WTC11 (cell line): ENCODE data around the gene IGSF6. TPM values are rescaled to one million over a fixed set of nuclear protein-coding genes. Genes with fewer than 3 reads are reported as not detected.

Experiments
- ATAC-seq: fragments of 200-7000 bp; cut with Tn5 transposase; 2 replicates; pipeline ENCODE4 v1.10.0; 2021; ENCODE audit warnings: mild to moderate bottlenecking, moderate library complexity
- CTCF ChIA-PET: fragments of 300-600 bp; sonication (Branson Sonifier 250); formaldehyde crosslinking; loops from one replicate; lab custom pipeline; 2021; ENCODE audit warnings: antibody characterized with exemption; lab: Charles Lee
- POLR2A ChIA-PET: fragments of 350-600 bp; sonication (Branson Sonifier 250); formaldehyde crosslinking; loops from one replicate; lab custom pipeline; 2021; ENCODE audit warnings: antibody characterized with exemption; lab: Charles Lee
- DNase-seq: peaks from one replicate; pipeline ENCODE4 v3.0.0; 2021; ENCODE audit warnings: low spot score
- H3K27ac Mint-ChIP-seq: 2 replicates; pipeline ENCODE4 v1.8.0; 2021; ENCODE audit warnings: mixed read lengths
- H3K27me3 Mint-ChIP-seq: 2 replicates; pipeline ENCODE4 v1.8.0; 2021; ENCODE audit warnings: low read depth, mild to moderate bottlenecking, moderate library complexity, mixed read lengths
- H3K36me3 Mint-ChIP-seq: 2 replicates; pipeline ENCODE4 v1.8.0; 2021; ENCODE audit warnings: mixed read lengths
- H3K4me1 Mint-ChIP-seq: 2 replicates; pipeline ENCODE4 v1.8.0; 2022; ENCODE audit warnings: mixed read lengths
- H3K4me3 Mint-ChIP-seq: 2 replicates; pipeline ENCODE4 v1.8.0; 2021; ENCODE audit warnings: mild to moderate bottlenecking, moderate library complexity, mixed read lengths
- H3K9me3 Mint-ChIP-seq: 2 replicates; pipeline ENCODE4 v1.8.0; 2021; ENCODE audit warnings: mixed read lengths
- FOXJ3 ChIP-seq: sonication (generic); formaldehyde crosslinking; IDR thresholded peaks from 2 replicates; pipeline ENCODE4 v1.9.0; 2021; ENCODE audit warnings: missing genetic modification reagents, mild to moderate bottlenecking, borderline replicate concordance
- IRF2 ChIP-seq: sonication (generic); formaldehyde crosslinking; IDR thresholded peaks from 2 replicates; pipeline ENCODE4 v1.8.0; 2022; ENCODE audit warnings: low read depth, missing genetic modification reagents, borderline replicate concordance
- JUN ChIP-seq: sonication (generic); formaldehyde crosslinking; IDR thresholded peaks from 2 replicates; pipeline ENCODE4 v1.8.0; 2023; ENCODE audit warnings: mild to moderate bottlenecking, missing genetic modification reagents
- KAT7 ChIP-seq: sonication (generic); formaldehyde crosslinking; IDR thresholded peaks from 2 replicates; pipeline ENCODE4 v1.8.1; 2023; ENCODE audit warnings: missing genetic modification reagents, mild to moderate bottlenecking, borderline replicate concordance
- ZNF121 ChIP-seq: sonication (generic); formaldehyde crosslinking; IDR thresholded peaks from 2 replicates; pipeline ENCODE4 v1.8.0; 2023; ENCODE audit warnings: missing genetic modification reagents
- ZNF396 ChIP-seq: fragments of 250-450 bp; sonication (Bioruptor Pico); IDR thresholded peaks from 2 replicates; pipeline ENCODE4 v1.8.0; 2021; ENCODE audit warnings: mild to moderate bottlenecking, moderate library complexity, borderline replicate concordance
- total RNA-seq: library from RNA; stranded (reverse); gene quantifications from 3 replicates; pipeline ENCODE4 v1.2.3, GENCODE V29; 2021
- TF ChIP-seq, protein P1 (sequence below): sonication (generic); formaldehyde crosslinking; IDR thresholded peaks from 2 replicates; pipeline ENCODE4 v1.8.1; 2023; ENCODE audit warnings: mild to moderate bottlenecking, missing genetic modification reagents
- TF ChIP-seq, protein P2 (sequence below): fragments of 250-450 bp; sonication (Bioruptor Pico); IDR thresholded peaks from 2 replicates; pipeline ENCODE4 v1.9.0; 2021; ENCODE audit warnings: mild to moderate bottlenecking, borderline replicate concordance
- TF ChIP-seq, protein P3 (sequence below): sonication (generic); formaldehyde crosslinking; conservative IDR thresholded peaks from 2 replicates; pipeline ENCODE4 v1.8.1; 2023; ENCODE audit warnings: mild to moderate bottlenecking, low read depth, missing genetic modification reagents, moderate library complexity
- TF ChIP-seq, protein P4 (sequence below): fragments of 250-450 bp; sonication (Bioruptor Pico); IDR thresholded peaks from 2 replicates; pipeline ENCODE4 v1.9.0; 2021; ENCODE audit warnings: mild to moderate bottlenecking

Gene IGSF6
- total RNA-seq, 1 experiment from 2014 or later, result not detected

DNA sequence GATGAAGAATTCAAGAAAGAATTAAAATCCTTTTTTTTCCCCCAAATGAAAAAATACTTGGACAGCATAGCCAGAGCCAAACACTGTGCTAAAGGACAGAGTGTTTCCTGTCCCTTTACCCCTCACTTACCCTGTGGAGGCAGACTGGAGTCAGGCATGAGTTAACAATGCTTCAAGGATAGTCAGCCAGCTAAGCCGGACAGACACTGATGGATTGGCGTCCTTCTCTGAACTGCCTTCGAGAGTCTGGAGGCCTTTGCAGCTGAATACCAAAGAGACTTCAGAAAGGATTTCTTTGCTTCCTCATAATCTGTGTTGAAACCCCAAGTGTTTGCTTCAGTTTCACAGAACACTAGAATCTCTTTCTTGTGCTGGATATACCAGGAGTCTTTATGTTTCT, 48.5 kb downstream of the IGSF6 start:
- H3K27ac Mint-ChIP-seq, result no peak overlapping the region
- ATAC-seq (no peak), DNase-seq (no peak)
- POLR2A ChIA-PET, result no interaction called here
- CTCF ChIA-PET, result interaction anchor here (0.9 to 1.1 kb wide), 3 partner anchors 53 to 93 kb away, joined by 3 read pairs; no protein-coding TSS in a partner anchor
- TF ChIP-seq FOXJ3 (CRISPR knock-in tag), result no peak
- TF ChIP-seq, protein P1, sequence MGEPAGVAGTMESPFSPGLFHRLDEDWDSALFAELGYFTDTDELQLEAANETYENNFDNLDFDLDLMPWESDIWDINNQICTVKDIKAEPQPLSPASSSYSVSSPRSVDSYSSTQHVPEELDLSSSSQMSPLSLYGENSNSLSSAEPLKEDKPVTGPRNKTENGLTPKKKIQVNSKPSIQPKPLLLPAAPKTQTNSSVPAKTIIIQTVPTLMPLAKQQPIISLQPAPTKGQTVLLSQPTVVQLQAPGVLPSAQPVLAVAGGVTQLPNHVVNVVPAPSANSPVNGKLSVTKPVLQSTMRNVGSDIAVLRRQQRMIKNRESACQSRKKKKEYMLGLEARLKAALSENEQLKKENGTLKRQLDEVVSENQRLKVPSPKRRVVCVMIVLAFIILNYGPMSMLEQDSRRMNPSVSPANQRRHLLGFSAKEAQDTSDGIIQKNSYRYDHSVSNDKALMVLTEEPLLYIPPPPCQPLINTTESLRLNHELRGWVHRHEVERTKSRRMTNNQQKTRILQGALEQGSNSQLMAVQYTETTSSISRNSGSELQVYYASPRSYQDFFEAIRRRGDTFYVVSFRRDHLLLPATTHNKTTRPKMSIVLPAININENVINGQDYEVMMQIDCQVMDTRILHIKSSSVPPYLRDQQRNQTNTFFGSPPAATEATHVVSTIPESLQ (CRISPR knock-in tag), result no peak
- no peaks in the 10 kb centered on the region for H3K36me3 Mint-ChIP-seq
- peaks cover 27% of the 10 kb centered on the region for H3K4me1 Mint-ChIP-seq
- no peaks in the 10 kb centered on the region for H3K9me3 Mint-ChIP-seq
- no peak overlapping the region for H3K4me3 Mint-ChIP-seq
- H3K27me3 Mint-ChIP-seq, result no peaks in the 10 kb centered on the region

DNA sequence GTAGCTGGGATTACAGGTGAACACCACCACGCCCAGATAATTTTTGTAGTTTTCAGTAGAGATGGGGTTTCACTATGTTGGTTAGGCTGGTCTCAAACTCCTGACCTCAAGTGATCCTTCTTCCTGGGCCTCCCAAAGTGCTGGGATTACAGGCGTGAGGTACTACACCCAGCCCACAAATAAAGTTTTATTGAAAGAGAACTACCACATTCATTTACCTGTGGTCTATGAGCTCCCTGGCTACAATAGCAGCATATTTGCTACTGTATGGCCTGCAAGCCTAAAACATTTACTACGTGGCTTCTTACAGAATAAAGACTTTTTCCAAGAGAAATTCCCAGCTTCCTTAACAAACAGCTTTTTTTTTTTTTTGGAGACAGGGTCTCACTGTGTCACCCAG, 49.6 kb downstream of the IGSF6 start:
- DNase-seq (no peak), ATAC-seq (no peak)
- CTCF ChIA-PET, result no interaction called here
- no peak overlapping the region for H3K27ac Mint-ChIP-seq
- POLR2A ChIA-PET, result no interaction called here
- H3K27me3 Mint-ChIP-seq, result no peaks in the 10 kb centered on the region
- H3K4me1 Mint-ChIP-seq, result peaks cover 22% of the 10 kb centered on the region
- no peak overlapping the region for H3K4me3 Mint-ChIP-seq
- no peaks in the 10 kb centered on the region for H3K36me3 Mint-ChIP-seq
- no peak for TF ChIP-seq IRF2 (CRISPR knock-in tag)
- TF ChIP-seq ZNF396, result no peak
- no peak for TF ChIP-seq JUN (CRISPR knock-in tag)
- TF ChIP-seq, protein P2, sequence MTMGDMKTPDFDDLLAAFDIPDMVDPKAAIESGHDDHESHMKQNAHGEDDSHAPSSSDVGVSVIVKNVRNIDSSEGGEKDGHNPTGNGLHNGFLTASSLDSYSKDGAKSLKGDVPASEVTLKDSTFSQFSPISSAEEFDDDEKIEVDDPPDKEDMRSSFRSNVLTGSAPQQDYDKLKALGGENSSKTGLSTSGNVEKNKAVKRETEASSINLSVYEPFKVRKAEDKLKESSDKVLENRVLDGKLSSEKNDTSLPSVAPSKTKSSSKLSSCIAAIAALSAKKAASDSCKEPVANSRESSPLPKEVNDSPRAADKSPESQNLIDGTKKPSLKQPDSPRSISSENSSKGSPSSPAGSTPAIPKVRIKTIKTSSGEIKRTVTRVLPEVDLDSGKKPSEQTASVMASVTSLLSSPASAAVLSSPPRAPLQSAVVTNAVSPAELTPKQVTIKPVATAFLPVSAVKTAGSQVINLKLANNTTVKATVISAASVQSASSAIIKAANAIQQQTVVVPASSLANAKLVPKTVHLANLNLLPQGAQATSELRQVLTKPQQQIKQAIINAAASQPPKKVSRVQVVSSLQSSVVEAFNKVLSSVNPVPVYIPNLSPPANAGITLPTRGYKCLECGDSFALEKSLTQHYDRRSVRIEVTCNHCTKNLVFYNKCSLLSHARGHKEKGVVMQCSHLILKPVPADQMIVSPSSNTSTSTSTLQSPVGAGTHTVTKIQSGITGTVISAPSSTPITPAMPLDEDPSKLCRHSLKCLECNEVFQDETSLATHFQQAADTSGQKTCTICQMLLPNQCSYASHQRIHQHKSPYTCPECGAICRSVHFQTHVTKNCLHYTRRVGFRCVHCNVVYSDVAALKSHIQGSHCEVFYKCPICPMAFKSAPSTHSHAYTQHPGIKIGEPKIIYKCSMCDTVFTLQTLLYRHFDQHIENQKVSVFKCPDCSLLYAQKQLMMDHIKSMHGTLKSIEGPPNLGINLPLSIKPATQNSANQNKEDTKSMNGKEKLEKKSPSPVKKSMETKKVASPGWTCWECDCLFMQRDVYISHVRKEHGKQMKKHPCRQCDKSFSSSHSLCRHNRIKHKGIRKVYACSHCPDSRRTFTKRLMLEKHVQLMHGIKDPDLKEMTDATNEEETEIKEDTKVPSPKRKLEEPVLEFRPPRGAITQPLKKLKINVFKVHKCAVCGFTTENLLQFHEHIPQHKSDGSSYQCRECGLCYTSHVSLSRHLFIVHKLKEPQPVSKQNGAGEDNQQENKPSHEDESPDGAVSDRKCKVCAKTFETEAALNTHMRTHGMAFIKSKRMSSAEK (CRISPR knock-in tag), result no peak
- TF ChIP-seq, protein P3, sequence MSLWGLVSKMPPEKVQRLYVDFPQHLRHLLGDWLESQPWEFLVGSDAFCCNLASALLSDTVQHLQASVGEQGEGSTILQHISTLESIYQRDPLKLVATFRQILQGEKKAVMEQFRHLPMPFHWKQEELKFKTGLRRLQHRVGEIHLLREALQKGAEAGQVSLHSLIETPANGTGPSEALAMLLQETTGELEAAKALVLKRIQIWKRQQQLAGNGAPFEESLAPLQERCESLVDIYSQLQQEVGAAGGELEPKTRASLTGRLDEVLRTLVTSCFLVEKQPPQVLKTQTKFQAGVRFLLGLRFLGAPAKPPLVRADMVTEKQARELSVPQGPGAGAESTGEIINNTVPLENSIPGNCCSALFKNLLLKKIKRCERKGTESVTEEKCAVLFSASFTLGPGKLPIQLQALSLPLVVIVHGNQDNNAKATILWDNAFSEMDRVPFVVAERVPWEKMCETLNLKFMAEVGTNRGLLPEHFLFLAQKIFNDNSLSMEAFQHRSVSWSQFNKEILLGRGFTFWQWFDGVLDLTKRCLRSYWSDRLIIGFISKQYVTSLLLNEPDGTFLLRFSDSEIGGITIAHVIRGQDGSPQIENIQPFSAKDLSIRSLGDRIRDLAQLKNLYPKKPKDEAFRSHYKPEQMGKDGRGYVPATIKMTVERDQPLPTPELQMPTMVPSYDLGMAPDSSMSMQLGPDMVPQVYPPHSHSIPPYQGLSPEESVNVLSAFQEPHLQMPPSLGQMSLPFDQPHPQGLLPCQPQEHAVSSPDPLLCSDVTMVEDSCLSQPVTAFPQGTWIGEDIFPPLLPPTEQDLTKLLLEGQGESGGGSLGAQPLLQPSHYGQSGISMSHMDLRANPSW (CRISPR knock-in tag), result no peak
- TF ChIP-seq ZNF121, result no peak
- TF ChIP-seq KAT7 (CRISPR knock-in tag), result no peak
- TF ChIP-seq, protein P4, sequence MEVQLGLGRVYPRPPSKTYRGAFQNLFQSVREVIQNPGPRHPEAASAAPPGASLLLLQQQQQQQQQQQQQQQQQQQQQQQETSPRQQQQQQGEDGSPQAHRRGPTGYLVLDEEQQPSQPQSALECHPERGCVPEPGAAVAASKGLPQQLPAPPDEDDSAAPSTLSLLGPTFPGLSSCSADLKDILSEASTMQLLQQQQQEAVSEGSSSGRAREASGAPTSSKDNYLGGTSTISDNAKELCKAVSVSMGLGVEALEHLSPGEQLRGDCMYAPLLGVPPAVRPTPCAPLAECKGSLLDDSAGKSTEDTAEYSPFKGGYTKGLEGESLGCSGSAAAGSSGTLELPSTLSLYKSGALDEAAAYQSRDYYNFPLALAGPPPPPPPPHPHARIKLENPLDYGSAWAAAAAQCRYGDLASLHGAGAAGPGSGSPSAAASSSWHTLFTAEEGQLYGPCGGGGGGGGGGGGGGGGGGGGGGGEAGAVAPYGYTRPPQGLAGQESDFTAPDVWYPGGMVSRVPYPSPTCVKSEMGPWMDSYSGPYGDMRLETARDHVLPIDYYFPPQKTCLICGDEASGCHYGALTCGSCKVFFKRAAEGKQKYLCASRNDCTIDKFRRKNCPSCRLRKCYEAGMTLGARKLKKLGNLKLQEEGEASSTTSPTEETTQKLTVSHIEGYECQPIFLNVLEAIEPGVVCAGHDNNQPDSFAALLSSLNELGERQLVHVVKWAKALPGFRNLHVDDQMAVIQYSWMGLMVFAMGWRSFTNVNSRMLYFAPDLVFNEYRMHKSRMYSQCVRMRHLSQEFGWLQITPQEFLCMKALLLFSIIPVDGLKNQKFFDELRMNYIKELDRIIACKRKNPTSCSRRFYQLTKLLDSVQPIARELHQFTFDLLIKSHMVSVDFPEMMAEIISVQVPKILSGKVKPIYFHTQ, result no peak
- TF ChIP-seq, all 79 proteins: peak for 0
- no peaks in the 10 kb centered on the region for H3K9me3 Mint-ChIP-seq
